ENCODE results near the gene BBS9. TPM values are rescaled to one million over a fixed set of nuclear protein-coding genes. Genes with fewer than 3 reads are reported as not detected.
A peak's percentile ranks its signal among the peaks of the same experiment; 100 is the strongest.

BBS9 gene
- total and polyA plus RNA-seq, 2 experiments from 2014 or later: 27.2 to 66.1 TPM

DNA sequence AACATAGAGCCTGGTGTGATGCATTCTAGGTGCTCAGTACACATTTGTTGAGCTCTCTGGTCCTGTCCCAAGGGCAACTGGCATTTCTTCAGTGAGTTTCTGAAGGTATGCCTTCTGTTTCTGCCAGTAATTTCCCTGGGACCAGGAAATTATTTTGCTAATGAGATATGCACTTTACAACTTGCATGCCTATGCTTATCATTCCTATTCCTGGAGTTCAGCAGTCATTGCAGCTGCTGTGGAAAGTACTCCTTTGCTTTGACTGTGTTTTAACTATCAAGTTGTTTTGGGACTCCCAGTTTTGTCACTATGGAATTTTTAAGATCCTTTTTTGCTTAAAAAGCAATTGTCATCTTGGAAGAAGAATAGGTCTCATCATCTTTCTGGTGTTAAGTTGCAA, 283.0 kb downstream of the BBS9 start (continued):
- TF ChIP-seq, protein P1, sequence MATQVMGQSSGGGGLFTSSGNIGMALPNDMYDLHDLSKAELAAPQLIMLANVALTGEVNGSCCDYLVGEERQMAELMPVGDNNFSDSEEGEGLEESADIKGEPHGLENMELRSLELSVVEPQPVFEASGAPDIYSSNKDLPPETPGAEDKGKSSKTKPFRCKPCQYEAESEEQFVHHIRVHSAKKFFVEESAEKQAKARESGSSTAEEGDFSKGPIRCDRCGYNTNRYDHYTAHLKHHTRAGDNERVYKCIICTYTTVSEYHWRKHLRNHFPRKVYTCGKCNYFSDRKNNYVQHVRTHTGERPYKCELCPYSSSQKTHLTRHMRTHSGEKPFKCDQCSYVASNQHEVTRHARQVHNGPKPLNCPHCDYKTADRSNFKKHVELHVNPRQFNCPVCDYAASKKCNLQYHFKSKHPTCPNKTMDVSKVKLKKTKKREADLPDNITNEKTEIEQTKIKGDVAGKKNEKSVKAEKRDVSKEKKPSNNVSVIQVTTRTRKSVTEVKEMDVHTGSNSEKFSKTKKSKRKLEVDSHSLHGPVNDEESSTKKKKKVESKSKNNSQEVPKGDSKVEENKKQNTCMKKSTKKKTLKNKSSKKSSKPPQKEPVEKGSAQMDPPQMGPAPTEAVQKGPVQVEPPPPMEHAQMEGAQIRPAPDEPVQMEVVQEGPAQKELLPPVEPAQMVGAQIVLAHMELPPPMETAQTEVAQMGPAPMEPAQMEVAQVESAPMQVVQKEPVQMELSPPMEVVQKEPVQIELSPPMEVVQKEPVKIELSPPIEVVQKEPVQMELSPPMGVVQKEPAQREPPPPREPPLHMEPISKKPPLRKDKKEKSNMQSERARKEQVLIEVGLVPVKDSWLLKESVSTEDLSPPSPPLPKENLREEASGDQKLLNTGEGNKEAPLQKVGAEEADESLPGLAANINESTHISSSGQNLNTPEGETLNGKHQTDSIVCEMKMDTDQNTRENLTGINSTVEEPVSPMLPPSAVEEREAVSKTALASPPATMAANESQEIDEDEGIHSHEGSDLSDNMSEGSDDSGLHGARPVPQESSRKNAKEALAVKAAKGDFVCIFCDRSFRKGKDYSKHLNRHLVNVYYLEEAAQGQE (IDR thresholded peaks at IDR 0.05; ENCODE audit: unreplicated experiment): no peak
- TF ChIP-seq ZNF331 (CRISPR knock-in tag; IDR thresholded peaks at IDR 0.05; ENCODE audit: low read depth) (no peak), NANOG (IDR thresholded peaks at IDR 0.05; ENCODE audit: borderline replicate concordance) (no peak)
- TF ChIP-seq, protein P2, sequence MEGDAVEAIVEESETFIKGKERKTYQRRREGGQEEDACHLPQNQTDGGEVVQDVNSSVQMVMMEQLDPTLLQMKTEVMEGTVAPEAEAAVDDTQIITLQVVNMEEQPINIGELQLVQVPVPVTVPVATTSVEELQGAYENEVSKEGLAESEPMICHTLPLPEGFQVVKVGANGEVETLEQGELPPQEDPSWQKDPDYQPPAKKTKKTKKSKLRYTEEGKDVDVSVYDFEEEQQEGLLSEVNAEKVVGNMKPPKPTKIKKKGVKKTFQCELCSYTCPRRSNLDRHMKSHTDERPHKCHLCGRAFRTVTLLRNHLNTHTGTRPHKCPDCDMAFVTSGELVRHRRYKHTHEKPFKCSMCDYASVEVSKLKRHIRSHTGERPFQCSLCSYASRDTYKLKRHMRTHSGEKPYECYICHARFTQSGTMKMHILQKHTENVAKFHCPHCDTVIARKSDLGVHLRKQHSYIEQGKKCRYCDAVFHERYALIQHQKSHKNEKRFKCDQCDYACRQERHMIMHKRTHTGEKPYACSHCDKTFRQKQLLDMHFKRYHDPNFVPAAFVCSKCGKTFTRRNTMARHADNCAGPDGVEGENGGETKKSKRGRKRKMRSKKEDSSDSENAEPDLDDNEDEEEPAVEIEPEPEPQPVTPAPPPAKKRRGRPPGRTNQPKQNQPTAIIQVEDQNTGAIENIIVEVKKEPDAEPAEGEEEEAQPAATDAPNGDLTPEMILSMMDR (conservative IDR thresholded peaks at IDR 0.05; ENCODE audit: low read depth in 2 of 2): no peak

DNA sequence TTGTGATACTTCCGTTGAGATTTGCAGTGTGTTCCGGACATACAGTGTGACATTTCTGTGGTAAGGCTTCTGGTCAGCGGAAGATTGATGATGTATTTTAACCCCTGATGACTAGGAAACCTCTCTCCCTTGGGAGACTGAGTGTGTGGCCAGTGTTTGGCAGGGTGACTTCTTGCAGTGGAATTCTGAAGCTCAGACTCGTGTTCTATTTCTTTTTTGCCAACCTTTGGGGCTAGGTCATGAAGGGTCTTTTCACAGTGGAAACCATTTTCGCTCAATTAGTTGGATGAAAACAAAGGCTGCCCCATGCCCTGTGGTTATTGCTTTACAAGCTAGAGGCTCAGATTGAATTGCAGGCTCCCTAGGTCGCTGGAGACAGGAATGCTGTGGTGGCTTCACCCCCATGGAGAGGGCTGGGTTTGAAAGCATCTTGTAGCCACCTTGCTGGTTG, 288.9 kb downstream of the BBS9 start:
- no peaks in the 10 kb centered on the region for H3K27me3 Mint-ChIP-seq (ENCODE audit: insufficient read depth, low read depth, poor library complexity)
- Histone ChIP-seq H3K4me1 (ENCODE audit: insufficient read depth) (peaks cover 4% of the 10 kb centered on the region; the same call in 1 of the 2 replicates), H3K27me3 (ENCODE audit: insufficient read depth) (no peaks in the 10 kb centered on the region), H4K20me1 (replicated peaks; ENCODE audit: insufficient read depth) (no peaks in the 10 kb centered on the region), H3K4me2 (no peak overlapping the region), H3F3A (replicated peaks; ENCODE audit: low read depth) (no peaks in the 10 kb centered on the region), H3K79me2 (replicated peaks; ENCODE audit: insufficient read depth) (no peaks in the 10 kb centered on the region), H2AFZ (no peak overlapping the region), H3K27ac (ENCODE audit: low read depth) (no peak overlapping the region), H3K4me3 (no peak overlapping the region), H3K36me3 (ENCODE audit: insufficient read depth) (no peaks in the 10 kb centered on the region), H3K9me2 (ENCODE audit: insufficient read depth) (no peaks in the 10 kb centered on the region)
- no peak for TF ChIP-seq EZH2phosphoT487 (IDR thresholded peaks at IDR 0.05; ENCODE audit: unreplicated experiment)
- TF ChIP-seq, protein P3, sequence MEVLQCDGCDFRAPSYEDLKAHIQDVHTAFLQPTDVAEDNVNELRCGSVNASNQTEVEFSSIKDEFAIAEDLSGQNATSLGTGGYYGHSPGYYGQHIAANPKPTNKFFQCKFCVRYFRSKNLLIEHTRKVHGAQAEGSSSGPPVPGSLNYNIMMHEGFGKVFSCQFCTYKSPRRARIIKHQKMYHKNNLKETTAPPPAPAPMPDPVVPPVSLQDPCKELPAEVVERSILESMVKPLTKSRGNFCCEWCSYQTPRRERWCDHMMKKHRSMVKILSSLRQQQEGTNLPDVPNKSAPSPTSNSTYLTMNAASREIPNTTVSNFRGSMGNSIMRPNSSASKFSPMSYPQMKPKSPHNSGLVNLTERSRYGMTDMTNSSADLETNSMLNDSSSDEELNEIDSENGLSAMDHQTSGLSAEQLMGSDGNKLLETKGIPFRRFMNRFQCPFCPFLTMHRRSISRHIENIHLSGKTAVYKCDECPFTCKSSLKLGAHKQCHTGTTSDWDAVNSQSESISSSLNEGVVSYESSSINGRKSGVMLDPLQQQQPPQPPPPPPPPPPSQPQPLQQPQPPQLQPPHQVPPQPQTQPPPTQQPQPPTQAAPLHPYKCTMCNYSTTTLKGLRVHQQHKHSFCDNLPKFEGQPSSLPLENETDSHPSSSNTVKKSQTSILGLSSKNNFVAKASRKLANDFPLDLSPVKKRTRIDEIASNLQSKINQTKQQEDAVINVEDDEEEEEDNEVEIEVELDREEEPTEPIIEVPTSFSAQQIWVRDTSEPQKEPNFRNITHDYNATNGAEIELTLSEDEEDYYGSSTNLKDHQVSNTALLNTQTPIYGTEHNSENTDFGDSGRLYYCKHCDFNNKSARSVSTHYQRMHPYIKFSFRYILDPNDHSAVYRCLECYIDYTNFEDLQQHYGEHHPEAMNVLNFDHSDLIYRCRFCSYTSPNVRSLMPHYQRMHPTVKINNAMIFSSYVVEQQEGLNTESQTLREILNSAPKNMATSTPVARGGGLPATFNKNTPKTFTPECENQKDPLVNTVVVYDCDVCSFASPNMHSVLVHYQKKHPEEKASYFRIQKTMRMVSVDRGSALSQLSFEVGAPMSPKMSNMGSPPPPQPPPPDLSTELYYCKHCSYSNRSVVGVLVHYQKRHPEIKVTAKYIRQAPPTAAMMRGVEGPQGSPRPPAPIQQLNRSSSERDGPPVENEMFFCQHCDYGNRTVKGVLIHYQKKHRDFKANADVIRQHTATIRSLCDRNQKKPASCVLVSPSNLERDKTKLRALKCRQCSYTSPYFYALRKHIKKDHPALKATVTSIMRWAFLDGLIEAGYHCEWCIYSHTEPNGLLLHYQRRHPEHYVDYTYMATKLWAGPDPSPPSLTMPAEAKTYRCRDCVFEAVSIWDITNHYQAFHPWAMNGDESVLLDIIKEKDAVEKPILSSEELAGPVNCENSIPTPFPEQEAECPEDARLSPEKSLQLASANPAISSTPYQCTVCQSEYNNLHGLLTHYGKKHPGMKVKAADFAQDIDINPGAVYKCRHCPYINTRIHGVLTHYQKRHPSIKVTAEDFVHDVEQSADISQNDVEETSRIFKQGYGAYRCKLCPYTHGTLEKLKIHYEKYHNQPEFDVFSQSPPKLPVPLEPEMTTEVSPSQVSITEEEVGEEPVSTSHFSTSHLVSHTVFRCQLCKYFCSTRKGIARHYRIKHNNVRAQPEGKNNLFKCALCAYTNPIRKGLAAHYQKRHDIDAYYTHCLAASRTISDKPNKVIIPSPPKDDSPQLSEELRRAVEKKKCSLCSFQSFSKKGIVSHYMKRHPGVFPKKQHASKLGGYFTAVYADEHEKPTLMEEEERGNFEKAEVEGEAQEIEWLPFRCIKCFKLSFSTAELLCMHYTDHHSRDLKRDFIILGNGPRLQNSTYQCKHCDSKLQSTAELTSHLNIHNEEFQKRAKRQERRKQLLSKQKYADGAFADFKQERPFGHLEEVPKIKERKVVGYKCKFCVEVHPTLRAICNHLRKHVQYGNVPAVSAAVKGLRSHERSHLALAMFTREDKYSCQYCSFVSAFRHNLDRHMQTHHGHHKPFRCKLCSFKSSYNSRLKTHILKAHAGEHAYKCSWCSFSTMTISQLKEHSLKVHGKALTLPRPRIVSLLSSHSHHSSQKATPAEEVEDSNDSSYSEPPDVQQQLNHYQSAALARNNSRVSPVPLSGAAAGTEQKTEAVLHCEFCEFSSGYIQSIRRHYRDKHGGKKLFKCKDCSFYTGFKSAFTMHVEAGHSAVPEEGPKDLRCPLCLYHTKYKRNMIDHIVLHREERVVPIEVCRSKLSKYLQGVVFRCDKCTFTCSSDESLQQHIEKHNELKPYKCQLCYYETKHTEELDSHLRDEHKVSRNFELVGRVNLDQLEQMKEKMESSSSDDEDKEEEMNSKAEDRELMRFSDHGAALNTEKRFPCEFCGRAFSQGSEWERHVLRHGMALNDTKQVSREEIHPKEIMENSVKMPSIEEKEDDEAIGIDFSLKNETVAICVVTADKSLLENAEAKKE (CRISPR knock-in tag; IDR thresholded peaks at IDR 0.05): peak; percentile 96
- H3K36me3 Mint-ChIP-seq (ENCODE audit: low read depth): no peaks in the 10 kb centered on the region
- ATAC-seq (peak; percentile 98), DNase-seq (ENCODE audit: low spot score) (peak; percentile 66)
- H3K9me3 Mint-ChIP-seq: no peaks in the 10 kb centered on the region
- H3K4me3 Mint-ChIP-seq: no peak overlapping the region
- H3K4me1 Mint-ChIP-seq: peaks cover 12% of the 10 kb centered on the region
- peak overlapping the region; percentile 21; the same call in 1 of the 2 replicates for H3K27ac Mint-ChIP-seq

Data from GM23338 (cell line).